IMR-90 (cell line): ENCODE measurements around the gene ADGRF1. TPM values are rescaled to one million over a fixed set of nuclear protein-coding genes. Genes with fewer than 3 reads are reported as not detected.

Source experiments
- ATAC-seq: fragments of 200-7000 bp; cut with Tn5 transposase; 2 replicates; pipeline ENCODE4 v1.9.1; 2020; ENCODE audit warnings: low read depth, mild to moderate bottlenecking, moderate library complexity
- BruUV-seq: library from RNA; stranded (reverse); fragments of 400-500 nt; replicated peaks from 2 replicates; lab custom pipeline; 2021; lab: Mats Ljungman, UMichigan
- CTCF ChIA-PET: fragments of 300-600 bp; formaldehyde crosslinking; extraction: SDS; loops from one replicate; lab custom pipeline; 2021; ENCODE audit warnings: antibody characterized with exemption; lab: Yijun Ruan, JAX
- POLR2A ChIA-PET: fragments of 300-600 bp; sonication (Branson Sonifier 250); formaldehyde crosslinking; loops from one replicate; lab custom pipeline; 2022; ENCODE audit warnings: antibody characterized with exemption; ENCODE audit not compliant: unreplicated experiment; lab: Charles Lee
- DNase-seq: peaks from one replicate; pipeline ENCODE4 v3.0.0; 2013
- H2AFZ ChIP-seq: replicated peaks from 2 replicates; pipeline ENCODE3; 2013; ENCODE audit warnings: low read length, mild to moderate bottlenecking; ENCODE audit not compliant: poor library complexity
- H2AK5ac ChIP-seq: 2 replicates; pipeline ENCODE4 v1.6.1; 2013; ENCODE audit warnings: low read depth, low read length, inconsistent platforms
- H2AK9ac ChIP-seq: replicated peaks from 2 replicates; pipeline ENCODE3; 2013; ENCODE audit warnings: mild to moderate bottlenecking, low read depth, low read length, moderate library complexity; ENCODE audit not compliant: poor library complexity
- H2BK120ac ChIP-seq: 2 replicates; pipeline ENCODE4 v1.6.1; 2013; ENCODE audit warnings: low read depth, low read length, inconsistent platforms
- H2BK15ac ChIP-seq: 3 replicates; pipeline ENCODE4 v1.6.1; 2013; ENCODE audit warnings: low read depth, low read length, inconsistent platforms
- H2BK20ac ChIP-seq: 2 replicates; pipeline ENCODE4 v1.6.1; 2013; ENCODE audit warnings: low read depth, mild to moderate bottlenecking, inconsistent platforms, low read length, moderate library complexity
- H2BK5ac ChIP-seq: 2 replicates; pipeline ENCODE4 v1.6.1; 2013; ENCODE audit warnings: mild to moderate bottlenecking, low read depth, low read length, inconsistent platforms; ENCODE audit not compliant: poor library complexity, severe bottlenecking
- H3K14ac ChIP-seq: replicated peaks from 2 replicates; pipeline ENCODE4 v1.6.1; 2013; ENCODE audit warnings: low read depth, low read length, inconsistent platforms
- H3K18ac ChIP-seq: 2 replicates; pipeline ENCODE4 v1.6.1; 2013; ENCODE audit warnings: low read depth, low read length, control low read depth
- H3K23ac ChIP-seq: 2 replicates; pipeline ENCODE4 v1.6.1; 2013; ENCODE audit warnings: low read depth, low read length, inconsistent platforms
- H3K27ac ChIP-seq: 2 replicates; pipeline ENCODE4 v1.5.1; 2013; ENCODE audit warnings: mild to moderate bottlenecking, control low read depth, low read length; ENCODE audit not compliant: insufficient read depth
- H3K27me3 ChIP-seq: 2 replicates; pipeline ENCODE4 v1.6.1; 2013; ENCODE audit warnings: low read length; ENCODE audit not compliant: control insufficient read depth, insufficient read depth
- H3K36me3 ChIP-seq: 2 replicates; pipeline ENCODE4 v1.6.1; 2013; ENCODE audit warnings: low read length, mixed read lengths; ENCODE audit not compliant: control insufficient read depth, insufficient read depth
- H3K4ac ChIP-seq: 2 replicates; pipeline ENCODE4 v1.6.1; 2013; ENCODE audit warnings: low read depth, low read length, inconsistent platforms
- H3K4me1 ChIP-seq: 2 replicates; pipeline ENCODE4 v1.6.1; 2013; ENCODE audit warnings: low read length, mixed read lengths; ENCODE audit not compliant: control insufficient read depth, insufficient read depth
- H3K4me2 ChIP-seq: 2 replicates; pipeline ENCODE4 v1.6.1; 2013; ENCODE audit warnings: low read depth, mild to moderate bottlenecking, control low read depth, low read length, moderate library complexity
- H3K4me3 ChIP-seq: 2 replicates; pipeline ENCODE4 v1.5.1; 2013; ENCODE audit warnings: low read depth, mild to moderate bottlenecking, control low read depth, low read length, moderate library complexity; ENCODE audit not compliant: insufficient read depth
- H3K56ac ChIP-seq: 2 replicates; pipeline ENCODE4 v1.6.1; 2013; ENCODE audit warnings: low read length, inconsistent platforms; ENCODE audit not compliant: insufficient read depth; ENCODE audit errors: extremely low read depth
- H3K79me1 ChIP-seq, 2 experiments: 2 replicates each; pipeline ENCODE4 v1.6.1; 2013; ENCODE audit warnings: low read length in 2 of 2, inconsistent platforms in 1 of 2, low read depth in 1 of 2
- H3K9ac ChIP-seq: 2 replicates; pipeline ENCODE4 v1.6.1; 2013; ENCODE audit warnings: low read depth, low read length, control low read depth
- H3K9me1 ChIP-seq: 2 replicates; pipeline ENCODE4 v1.6.1; 2013; ENCODE audit warnings: low read length, inconsistent platforms; ENCODE audit not compliant: insufficient read depth
- H3K9me3 ChIP-seq: 2 replicates; pipeline ENCODE4 v1.6.1; 2013; ENCODE audit warnings: low read length; ENCODE audit not compliant: control insufficient read depth, insufficient read depth
- H4K20me1 ChIP-seq: 2 replicates; pipeline ENCODE4 v1.6.1; 2013; ENCODE audit warnings: low read length, inconsistent platforms; ENCODE audit not compliant: insufficient read depth
- H4K5ac ChIP-seq: 2 replicates; pipeline ENCODE4 v1.6.1; 2013; ENCODE audit warnings: mild to moderate bottlenecking, low read depth, low read length, control low read depth
- H4K8ac ChIP-seq, 2 experiments: 2 replicates each; pipeline ENCODE4 v1.6.1; 2013; ENCODE audit warnings: low read depth in 2 of 2, low read length in 2 of 2, control low read depth in 1 of 2, inconsistent platforms in 1 of 2
- H4K91ac ChIP-seq: 2 replicates; pipeline ENCODE4 v1.6.1; 2013; ENCODE audit warnings: low read depth, low read length, inconsistent platforms; ENCODE audit not compliant: insufficient read depth
- BHLHE40 ChIP-seq: fragments of 150-350 bp; IDR thresholded peaks from 2 replicates; pipeline ENCODE4 v1.6.1; 2016; ENCODE audit warnings: mild to moderate bottlenecking, low read depth, low read length
- CHD1 ChIP-seq: IDR thresholded peaks from 2 replicates; pipeline ENCODE4 v1.6.1; 2012; ENCODE audit warnings: low read depth, low read length, improper control_type of control experiment
- FOS ChIP-seq: fragments of 150-350 bp; IDR thresholded peaks from 2 replicates; pipeline ENCODE4 v1.6.1; 2016; ENCODE audit warnings: low read depth, low read length
- MAFK ChIP-seq: IDR thresholded peaks from 2 replicates; pipeline ENCODE4 v1.6.1; 2012; ENCODE audit warnings: low read depth, low read length, improper control_type of control experiment
- MAZ ChIP-seq: IDR thresholded peaks from 2 replicates; pipeline ENCODE4 v1.6.1; 2012; ENCODE audit warnings: low read depth, mild to moderate bottlenecking, low read length, improper control_type of control experiment, moderate library complexity, borderline replicate concordance
- NFE2L2 ChIP-seq: fragments of 150-350 bp; IDR thresholded peaks from 2 replicates; pipeline ENCODE4 v1.6.1; 2016; ENCODE audit warnings: low read depth, mild to moderate bottlenecking, low read length
- RAD21 ChIP-seq: IDR thresholded peaks from 2 replicates; pipeline ENCODE4 v1.6.1; 2012; ENCODE audit warnings: low read length, improper control_type of control experiment
- RCOR1 ChIP-seq: IDR thresholded peaks from 2 replicates; pipeline ENCODE4 v1.6.1; 2012; ENCODE audit warnings: mild to moderate bottlenecking, low read length, improper control_type of control experiment; ENCODE audit not compliant: insufficient replicate concordance
- RFX5 ChIP-seq: IDR thresholded peaks from 2 replicates; pipeline ENCODE4 v1.8.0; 2012; ENCODE audit warnings: low read depth, mild to moderate bottlenecking, low read length, moderate library complexity
- WGBS, 2 experiments: methylation state at CpG; one replicate each; pipeline versions ENCODE4 v1.1.5 to v1.1.7; 2013; ENCODE audit warnings: missing lambda C conversion rate in 2 of 2; ENCODE audit not compliant: insufficient read length in 1 of 2; ENCODE audit errors: extremely low coverage in 2 of 2; 5-methylcytosine and 5-hydroxymethylcytosine counted together
- dilution Hi-C: fragments of 300-500 bp; cut with HindIII; formaldehyde crosslinking; loops from one replicate; pipeline ENCODE4 v1.14.3; 2018; ENCODE audit warnings: low sequenced_read_pairs; ENCODE audit not compliant: unreplicated experiment
- in situ Hi-C: fragments of 300-500 bp; cut with MboI; formaldehyde crosslinking; loops from 3 replicates; pipeline ENCODE4 v1.14.3; 2019; ENCODE audit warnings: low sequenced_read_pairs, inconsistent platforms, mixed read lengths
- intact Hi-C: fragments of 100-400 bp; cut with micrococcal nuclease; formaldehyde crosslinking; loops from 2 replicates; pipeline ENCODE4 v1.10.0; 2022
- polyA plus RNA-seq, 3 experiments: library from polyadenylated mRNA; depleted of rRNA; stranded (reverse); fragments of >200 nt; gene quantifications; 2 replicates each; pipeline ENCODE4 v1.2.3, GENCODE V29; 2012; ENCODE audit warnings: low replicate concordance in 1 of 3
- total RNA-seq: library from RNA; depleted of rRNA; stranded (reverse); fragments of >200 nt; gene quantifications from 2 replicates; pipeline ENCODE4 v1.2.3, GENCODE V29; 2012
- TF ChIP-seq, protein P1 (sequence below): fragments of 150-350 bp; IDR thresholded peaks from 2 replicates; pipeline ENCODE4 v1.6.1; 2016; ENCODE audit warnings: low read depth, mild to moderate bottlenecking, low read length, moderate library complexity, borderline replicate concordance
- TF ChIP-seq, protein P2 (sequence below): fragments of 150-350 bp; IDR thresholded peaks from 2 replicates; pipeline ENCODE4 v1.6.1; 2017; ENCODE audit warnings: mild to moderate bottlenecking, antibody characterized with exemption, low read length, low read depth

Gene ADGRF1
- total and polyA plus RNA-seq, 2 of the 4 experiments (the other 2 are of a cell fraction) = not detected

GRCh38 chr6:47078991-47079390, 36.9 kb upstream of the ADGRF1 start:
- H3K56ac ChIP-seq = no peak overlapping the region
- no peak overlapping the region for H3K4me3 ChIP-seq
- TF ChIP-seq RAD21 = no peak
- no peak for TF ChIP-seq BHLHE40
- TF ChIP-seq, protein P1, sequence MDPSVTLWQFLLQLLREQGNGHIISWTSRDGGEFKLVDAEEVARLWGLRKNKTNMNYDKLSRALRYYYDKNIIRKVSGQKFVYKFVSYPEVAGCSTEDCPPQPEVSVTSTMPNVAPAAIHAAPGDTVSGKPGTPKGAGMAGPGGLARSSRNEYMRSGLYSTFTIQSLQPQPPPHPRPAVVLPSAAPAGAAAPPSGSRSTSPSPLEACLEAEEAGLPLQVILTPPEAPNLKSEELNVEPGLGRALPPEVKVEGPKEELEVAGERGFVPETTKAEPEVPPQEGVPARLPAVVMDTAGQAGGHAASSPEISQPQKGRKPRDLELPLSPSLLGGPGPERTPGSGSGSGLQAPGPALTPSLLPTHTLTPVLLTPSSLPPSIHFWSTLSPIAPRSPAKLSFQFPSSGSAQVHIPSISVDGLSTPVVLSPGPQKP = no peak
- TF ChIP-seq RCOR1 = no peak
- TF ChIP-seq, protein P2, sequence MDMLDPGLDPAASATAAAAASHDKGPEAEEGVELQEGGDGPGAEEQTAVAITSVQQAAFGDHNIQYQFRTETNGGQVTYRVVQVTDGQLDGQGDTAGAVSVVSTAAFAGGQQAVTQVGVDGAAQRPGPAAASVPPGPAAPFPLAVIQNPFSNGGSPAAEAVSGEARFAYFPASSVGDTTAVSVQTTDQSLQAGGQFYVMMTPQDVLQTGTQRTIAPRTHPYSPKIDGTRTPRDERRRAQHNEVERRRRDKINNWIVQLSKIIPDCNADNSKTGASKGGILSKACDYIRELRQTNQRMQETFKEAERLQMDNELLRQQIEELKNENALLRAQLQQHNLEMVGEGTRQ = no peak
- no peak for TF ChIP-seq MAFK
- no peak for TF ChIP-seq FOS
- no peak for TF ChIP-seq RFX5
- TF ChIP-seq NFE2L2 = no peak
- TF ChIP-seq CHD1 = no peak
- no peak for TF ChIP-seq MAZ
- H4K91ac ChIP-seq = no peak overlapping the region
- no peak overlapping the region for H2BK5ac ChIP-seq
- H2BK120ac ChIP-seq = no peak overlapping the region
- H3K4me1 ChIP-seq = no peaks in the 10 kb centered on the region
- H3K36me3 ChIP-seq = no peaks in the 10 kb centered on the region
- no CpG with 5 or more reads among the region's 6 CpGs for WGBS, 2 experiments
- DNase-seq (no peak), ATAC-seq (no peak)
- no peaks in the 10 kb centered on the region for H3K9me1 ChIP-seq
- CTCF ChIA-PET = no interaction called here
- no TSS peak for BruUV-seq
- no peak overlapping the region for H2BK20ac ChIP-seq
- intact Hi-C loops = no loop called here
- no peak overlapping the region for H3K27ac ChIP-seq
- H4K5ac ChIP-seq = no peak overlapping the region
- no peak overlapping the region for H3K18ac ChIP-seq
- no peak overlapping the region for H2AFZ ChIP-seq
- no peak overlapping the region for H2BK15ac ChIP-seq
- no peak overlapping the region for H3K14ac ChIP-seq
- H4K8ac ChIP-seq = no peak overlapping the region
- POLR2A ChIA-PET = no interaction called here
- no peak overlapping the region for H3K9ac ChIP-seq
- H3K9me3 ChIP-seq = no peaks in the 10 kb centered on the region
- H3K4ac ChIP-seq = no peak overlapping the region
- no peaks in the 10 kb centered on the region for H3K79me1 ChIP-seq
- in situ Hi-C loops = no loop called here
- H2AK9ac ChIP-seq = no peak overlapping the region
- H2AK5ac ChIP-seq = no peak overlapping the region
- H3K23ac ChIP-seq = no peak overlapping the region
- H4K20me1 ChIP-seq = no peaks in the 10 kb centered on the region
- H3K27me3 ChIP-seq = peaks cover 12% of the 10 kb centered on the region; the same call in 1 of the 2 replicates
- no peak overlapping the region for H3K4me2 ChIP-seq
- dilution Hi-C loops = no loop called here
